HG03354 (cell line): ENCODE measurements around the gene CEBPA.

ENCODE experiments used
- ATAC-seq: cut with Tn5 transposase; IDR thresholded peaks from one replicate; pipeline ENCODE4 v1.9.1; 2021; ENCODE audit warnings: mild to moderate bottlenecking; ENCODE audit not compliant: unreplicated experiment, poor library complexity, severe bottlenecking

CEBPA gene

DNA sequence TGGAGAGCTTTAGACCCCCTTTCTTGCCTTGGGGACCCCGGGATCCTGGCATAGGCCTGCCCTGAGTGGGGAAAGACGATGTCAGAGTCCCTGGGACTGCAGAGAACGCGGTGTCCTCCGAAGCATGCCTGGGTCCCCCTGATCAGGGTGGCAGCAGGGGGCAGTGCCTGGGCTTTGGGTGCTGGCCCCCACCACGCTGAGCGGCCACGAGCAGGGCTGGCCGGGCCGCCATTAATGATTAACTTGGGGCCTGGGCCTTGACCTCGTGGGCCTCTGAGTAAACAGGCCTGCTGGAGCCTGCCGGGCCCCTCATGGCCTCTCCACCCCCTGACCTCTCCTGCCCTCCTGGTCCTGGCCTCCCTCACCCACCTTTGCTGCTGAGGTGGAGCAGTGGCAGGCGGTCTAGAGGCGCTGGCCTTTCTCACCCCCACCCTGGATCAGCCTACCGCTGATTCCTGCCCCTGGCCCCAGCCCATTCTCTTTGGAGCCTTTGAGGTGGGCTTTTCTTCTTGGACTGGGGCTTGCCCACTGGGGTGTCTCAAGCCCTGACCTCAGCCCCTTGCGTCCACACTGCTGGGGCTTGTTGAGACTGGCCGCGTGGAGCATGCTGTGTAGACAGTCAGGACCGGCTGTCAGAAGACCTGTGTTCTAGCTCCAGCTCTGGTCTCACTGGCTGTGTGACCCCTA lies 26.3 kb downstream of the CEBPA start:
- no peak for ATAC-seq

DNA sequence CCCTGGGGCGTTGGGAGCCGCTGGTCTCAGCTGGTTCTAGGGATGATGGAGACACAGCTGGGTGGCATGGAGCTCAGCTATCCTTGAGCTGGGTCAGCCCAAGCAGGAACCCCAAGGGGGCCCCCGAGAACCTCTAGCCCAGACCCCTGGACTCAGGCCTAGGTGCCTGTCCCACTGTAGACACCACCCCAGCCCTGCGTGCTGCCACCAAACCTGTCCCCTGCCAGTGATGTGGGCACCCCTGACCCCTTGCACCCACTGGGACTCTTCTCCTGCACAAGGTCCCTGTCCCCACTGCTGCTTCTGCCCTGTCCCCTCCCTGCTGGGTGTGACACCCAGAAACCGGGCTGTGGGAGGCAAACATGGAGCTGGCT lies 26.8 kb downstream of the CEBPA start:
- no peak for ATAC-seq

DNA sequence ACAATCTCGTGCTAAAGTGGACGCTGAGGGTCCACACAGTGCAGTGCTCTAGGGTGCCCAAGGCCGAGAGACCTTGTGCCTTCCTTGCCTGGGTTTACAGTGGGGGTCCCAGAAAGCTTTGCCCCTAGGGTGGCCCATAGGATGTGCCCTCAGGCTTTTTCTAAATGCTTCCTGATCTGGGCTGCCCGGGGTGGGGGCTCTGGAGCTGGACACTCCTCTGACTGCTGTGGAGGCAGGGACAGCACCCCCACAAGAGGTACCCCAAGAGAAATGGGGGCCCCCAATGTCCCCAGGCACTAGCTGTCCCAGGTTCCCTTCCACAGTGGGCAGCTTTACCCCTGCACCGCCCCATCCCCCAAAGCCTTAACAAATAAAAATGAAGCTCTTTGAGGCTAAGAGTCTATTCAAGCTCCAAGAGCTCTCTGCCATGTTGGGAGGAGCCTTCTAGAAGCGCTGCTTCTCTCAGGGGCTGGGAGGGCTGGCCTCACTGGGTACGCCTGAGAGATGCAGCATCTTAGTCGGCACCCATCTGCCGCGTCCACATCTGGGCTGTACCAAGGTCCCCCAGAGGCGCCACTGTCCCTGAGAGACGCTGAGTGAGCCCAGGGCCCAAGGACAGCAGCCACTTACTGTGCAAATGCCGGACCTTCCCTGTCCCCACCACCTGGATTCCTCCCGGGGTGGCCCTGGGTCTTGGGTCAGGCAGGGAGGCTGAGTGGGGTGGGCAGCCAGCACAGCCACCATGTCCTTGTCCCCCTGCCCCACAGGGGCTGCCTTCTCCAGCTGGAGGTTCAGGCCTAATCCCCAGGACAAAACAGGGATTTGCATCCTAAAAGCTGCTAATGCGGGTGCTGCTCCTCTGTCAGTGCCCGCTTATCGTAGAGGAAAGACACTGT lies 27.4 kb downstream of the CEBPA start:
- no peak for ATAC-seq

DNA sequence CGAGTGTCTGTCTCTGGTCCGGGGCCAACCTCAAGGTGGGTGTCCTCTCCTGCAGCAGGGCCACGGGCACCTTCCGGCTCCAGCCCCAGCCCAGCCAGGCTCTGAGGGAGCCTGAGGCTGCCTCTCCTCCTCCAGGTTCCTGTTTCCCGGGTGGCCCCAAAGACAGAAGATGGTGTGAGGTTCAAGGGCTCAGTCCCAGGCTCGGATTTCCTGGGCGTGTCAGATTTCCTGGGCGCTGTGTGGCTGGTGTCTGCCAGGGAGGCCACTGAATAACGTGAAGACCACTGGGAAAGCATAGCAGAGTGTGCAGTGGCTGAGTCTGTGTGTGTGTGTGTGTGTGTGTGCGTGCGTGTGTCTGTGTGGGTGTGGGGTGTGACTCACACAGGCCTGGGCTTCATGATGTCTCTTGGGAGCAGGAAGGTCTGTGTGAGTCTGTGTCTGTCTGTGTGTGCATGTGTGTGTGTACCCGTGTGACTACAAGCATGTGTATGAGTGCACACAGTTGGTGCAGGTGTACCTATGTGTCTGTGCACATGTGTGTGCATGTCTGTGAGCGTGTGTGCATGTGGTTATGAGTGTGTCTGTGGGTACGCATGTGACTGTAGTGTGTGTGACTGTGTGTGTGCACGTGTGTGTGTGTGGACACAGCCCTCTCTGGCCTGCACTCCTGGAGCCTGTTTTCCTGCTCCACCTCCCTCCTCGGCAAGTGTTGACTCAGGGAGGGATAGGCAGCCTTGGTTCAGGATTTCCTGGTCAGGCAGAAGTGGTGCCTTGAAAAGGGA lies 28.3 kb downstream of the CEBPA start:
- no peak for ATAC-seq

DNA sequence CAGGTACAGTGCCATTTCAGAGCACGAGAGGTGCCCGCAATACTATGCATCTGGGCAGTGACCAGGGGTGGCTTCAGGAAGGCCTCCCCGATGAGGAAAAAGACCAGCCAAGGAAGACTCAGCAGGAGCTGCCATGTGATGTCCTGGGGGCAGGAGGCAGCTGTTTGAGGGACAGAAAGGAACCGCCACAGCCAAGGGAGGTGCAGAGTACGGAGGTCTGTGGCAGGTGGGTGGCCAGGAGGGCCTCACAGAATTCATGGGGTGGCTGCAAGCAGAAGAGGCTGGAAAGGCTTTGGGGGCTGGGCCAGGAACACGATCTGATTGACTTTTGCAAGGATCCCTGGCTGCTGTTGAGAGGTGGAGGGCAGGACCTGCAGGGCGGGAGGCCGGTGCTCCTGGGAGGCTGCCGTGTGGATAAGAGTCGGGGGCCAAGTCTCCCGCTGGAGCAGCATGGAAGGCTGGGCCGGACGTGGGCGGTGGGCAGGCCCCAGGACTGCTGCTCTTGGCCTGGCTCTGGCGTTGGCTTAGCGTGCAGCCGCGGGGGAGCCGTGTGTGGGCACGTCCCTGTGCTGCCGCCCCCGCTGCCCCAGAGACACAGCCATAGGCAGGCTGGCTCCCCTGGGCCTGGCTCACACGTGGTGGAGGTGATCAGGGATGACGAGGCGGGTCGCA lies 29.1 kb downstream of the CEBPA start:
- ATAC-seq, result no peak

DNA sequence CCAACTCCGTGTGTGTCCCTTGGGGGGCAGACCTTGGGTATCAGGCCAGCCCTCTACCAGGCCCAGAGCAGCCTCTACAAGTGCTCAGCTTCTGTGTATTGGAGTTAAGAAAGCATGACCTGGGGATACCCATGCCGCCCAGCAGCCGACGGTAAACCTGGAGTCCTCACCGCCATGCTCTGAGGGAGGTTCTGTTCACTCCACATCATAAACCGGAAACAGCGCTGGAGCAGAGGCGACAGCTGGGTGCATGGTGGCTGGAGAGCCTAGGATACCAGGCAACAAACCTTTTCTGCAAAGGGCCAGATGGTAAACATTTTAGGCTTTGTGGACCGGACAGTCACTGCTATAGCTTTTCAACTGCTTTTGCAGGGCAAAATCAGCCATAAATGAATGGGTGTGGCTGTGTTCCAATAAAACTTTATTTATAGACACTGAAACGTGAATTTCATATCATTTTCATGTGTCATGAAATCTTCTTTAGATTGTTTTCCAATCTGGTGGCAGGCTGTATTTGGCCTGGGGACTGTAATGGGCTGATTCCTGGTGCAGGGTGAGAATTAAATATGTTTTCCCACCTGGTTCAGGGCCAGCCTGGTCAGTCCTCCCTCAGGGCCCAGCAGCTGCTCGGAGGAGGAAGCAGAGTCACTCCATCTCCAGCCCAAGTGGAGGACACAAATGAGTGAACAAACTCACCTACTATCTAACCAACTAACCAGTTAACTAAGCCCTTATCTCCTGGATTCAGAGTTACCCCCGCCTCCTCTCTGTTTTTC lies 30.9 kb downstream of the CEBPA start:
- ATAC-seq, result no peak

DNA sequence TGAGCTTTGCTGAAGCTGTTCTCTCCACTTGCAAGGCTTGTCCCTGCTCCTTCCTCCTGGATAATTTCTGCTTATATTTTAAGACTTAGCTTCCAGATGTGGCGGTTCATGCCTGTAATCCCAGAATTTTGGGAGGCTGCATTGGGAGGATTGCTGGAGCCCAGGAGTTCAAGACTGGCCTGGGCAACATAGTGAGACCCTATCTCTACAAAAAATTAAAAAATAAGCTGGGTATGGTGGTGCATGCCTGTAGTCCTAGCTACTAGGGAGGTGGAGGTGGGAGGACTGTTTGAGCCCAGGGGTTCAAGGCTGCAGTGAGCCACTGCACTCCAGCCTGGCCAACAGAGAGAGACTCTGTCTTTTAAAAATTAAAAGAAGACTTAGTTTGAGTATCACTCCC lies 31.6 kb downstream of the CEBPA start:
- ATAC-seq, result no peak

DNA sequence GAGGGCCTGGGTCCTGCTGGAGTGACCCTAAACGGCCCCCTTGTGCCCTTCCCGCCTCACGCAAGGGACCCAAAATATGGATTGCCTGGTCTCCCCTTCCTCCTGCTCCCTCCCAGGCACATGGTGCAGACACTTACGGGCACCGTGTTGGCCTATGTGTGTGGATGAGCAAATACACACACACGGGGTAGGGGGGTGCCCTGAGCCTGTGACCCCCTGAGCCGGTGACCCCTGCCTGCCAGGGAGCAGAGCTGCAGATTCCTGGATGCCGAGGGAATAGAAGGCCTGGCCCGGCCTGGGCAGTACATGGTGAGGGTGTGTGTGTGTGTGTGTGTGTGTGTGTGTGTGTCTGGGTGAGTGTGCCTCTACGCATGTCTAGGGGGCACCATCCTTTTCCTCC lies 33.3 kb downstream of the CEBPA start:
- ATAC-seq, result no peak

DNA sequence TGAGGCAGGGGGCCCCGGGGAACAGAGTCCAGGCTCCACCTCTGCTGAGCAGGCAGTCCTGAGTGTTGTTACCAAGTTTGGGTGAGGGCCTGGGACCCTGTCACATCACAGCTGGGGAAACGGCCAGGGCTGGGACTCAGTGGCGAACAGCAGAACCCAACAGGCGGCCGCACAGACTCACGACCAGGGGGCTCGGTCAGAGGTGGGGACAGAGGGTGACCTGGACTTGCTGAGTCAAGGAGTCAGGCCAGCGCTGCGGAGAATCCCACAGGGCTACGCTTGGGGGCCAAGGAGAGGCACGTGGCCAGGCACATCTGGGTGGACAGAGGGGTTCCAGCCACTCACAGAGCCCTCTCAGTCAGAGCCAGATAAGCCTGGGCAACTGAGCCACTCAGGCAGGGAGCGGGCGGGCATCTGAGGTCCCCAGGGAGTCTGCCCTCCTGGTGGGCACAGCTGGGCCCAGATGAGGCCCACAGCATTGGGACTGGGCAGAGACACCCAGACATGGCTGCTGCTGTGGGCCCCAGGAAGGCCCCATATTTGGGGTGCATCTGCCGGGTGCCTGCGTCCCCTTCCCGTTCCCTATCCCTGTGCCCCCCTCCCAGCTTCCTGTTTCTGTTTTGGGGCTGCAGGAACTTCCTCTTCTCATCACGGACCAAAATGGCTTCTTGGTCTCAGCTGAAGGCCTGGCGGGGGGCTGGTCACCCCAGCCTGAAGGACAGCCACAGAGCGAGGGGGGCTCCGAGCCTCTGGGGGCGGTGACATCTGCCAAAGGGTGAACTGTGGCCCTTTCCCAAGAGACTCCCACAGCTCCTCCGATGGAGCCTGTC lies 34.0 kb downstream of the CEBPA start:
- no peak for ATAC-seq

DNA sequence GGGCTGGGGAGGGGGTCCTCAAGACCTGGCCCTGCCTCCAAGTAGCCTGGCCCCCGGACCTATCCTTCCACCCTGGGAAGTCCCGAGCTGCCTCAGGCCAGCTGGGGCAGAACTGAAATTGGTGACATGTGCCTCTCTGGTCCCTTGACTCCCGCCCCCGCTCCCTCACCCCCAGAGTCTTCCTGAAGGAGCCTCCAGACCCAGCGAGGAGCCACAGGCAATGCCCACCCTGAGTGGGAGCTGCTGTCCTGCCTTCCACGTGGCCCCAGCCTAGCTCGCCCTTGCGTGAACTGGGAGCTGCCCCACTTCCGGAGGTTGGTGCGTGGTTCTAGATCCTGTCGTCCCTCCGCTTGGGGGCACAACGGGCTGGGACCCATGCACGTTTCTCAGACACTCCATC lies 34.6 kb downstream of the CEBPA start:
- no peak for ATAC-seq

DNA sequence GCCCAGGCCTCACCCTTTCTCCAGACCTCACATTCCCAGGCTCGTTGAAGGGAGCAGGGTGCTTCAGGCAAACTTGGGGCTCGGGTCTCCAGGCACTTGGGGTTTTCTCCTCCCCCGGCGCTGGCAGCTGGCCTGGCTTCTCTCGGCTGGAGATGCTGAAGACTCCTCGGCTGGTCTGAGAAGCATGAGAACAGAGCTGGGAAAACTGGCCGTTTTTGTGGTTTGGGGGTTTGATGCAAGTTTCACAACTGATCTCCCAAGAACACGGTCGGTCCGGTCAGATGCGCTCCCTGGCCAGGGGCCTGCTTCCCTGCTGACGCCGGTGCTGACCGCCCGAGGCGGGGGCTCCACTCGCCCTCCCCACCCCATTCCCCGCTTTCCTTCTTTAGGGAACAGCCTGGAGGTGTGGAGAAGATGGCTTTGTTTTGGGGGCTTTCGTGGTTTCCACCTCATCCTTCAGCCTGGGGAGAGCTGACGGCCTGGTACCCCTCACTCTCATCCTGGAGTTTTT lies 35.3 kb downstream of the CEBPA start:
- no peak for ATAC-seq

DNA sequence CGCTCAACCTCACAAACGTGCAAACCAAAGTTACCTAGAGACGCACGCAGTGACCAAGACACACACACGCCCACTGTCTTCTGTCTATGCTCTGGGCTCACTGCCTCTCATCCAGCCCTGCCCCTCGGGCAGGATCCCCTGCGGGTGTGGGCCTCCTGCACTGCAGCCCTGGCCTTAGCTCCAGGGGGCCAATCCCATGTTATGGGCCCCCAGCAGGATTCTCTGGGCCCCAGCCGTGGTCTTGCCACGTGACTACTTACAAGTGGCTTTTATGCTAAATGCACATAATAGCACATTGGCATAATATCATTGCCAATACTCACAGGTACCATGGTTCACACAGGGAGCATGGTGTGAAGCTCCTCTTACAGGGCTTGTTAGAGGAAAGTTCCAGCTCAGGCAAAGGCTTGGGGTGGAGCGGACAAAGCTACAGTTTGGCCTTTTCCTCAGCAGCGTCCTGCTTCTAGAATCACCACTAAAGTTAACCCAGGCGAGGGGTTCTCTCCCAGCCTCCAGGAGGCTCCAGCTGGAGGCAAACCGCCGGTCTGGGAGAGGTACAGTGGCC lies 37.4 kb downstream of the CEBPA start:
- ATAC-seq, result no peak

DNA sequence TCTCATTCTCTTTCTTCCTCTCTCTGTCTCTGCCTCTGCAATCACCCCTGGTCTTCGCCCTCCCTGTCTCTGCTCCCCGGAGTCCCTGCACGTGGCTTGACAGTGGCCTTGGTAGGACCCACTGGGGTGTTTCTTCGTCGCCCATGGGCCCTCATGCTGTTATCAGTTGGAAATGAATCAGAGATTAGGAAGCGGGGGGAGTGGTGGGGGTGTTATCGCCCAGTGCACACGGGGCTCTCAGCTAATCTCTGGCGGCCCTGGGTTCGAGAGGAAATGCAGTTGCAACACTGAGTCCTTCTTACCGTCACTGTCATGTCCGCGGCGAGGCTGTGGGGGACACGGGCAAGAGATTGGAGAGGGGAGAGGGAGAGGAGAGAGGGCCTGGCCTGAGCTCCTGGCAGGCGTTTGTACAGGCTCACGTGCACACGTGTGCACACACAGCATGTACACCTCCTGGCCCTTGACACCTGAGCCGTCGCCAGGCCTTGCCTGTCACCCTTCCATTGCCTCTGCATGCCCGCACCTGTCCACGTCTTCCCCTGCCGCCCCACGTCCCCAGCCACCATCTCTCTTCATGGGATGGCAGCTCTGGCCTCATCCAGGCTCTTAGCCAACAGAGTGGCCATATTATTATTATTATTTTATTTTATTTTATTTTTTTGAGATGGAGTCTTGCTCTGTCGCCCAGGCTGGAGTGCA lies 38.9 kb downstream of the CEBPA start:
- no peak for ATAC-seq

DNA sequence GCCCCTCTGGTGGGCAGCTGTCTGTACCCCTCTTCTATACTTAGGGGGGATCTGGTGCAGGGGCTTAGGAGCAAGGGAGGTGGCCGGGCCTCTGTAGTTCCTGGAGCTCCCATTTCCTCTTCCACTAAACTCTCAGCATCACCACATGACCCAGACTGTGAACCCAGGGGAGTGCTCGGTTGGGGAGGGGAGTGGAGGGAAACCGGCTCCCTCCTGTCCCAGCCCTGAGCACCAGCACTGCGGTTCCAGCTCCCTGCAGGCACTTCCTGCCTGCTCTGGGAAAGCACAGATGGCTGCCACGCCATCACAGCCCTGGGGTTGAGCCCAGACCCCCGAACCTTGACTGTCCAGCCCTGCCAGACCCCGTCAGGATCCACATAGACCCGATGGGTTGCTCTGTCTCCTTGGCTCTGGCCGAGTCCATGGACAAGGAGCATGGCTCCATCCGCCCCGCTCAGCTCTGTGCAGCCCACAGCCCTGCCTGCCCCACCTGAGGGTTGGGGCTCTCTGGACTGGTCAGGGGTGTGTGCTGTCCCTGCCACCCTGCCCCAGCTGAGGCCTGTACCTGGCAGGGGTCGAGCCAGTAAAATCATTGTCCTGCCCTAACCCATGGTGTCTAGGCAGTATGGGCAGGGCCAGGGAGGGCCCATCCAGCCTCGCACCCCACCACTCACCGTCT lies 40.7 kb downstream of the CEBPA start:
- no peak for ATAC-seq

DNA sequence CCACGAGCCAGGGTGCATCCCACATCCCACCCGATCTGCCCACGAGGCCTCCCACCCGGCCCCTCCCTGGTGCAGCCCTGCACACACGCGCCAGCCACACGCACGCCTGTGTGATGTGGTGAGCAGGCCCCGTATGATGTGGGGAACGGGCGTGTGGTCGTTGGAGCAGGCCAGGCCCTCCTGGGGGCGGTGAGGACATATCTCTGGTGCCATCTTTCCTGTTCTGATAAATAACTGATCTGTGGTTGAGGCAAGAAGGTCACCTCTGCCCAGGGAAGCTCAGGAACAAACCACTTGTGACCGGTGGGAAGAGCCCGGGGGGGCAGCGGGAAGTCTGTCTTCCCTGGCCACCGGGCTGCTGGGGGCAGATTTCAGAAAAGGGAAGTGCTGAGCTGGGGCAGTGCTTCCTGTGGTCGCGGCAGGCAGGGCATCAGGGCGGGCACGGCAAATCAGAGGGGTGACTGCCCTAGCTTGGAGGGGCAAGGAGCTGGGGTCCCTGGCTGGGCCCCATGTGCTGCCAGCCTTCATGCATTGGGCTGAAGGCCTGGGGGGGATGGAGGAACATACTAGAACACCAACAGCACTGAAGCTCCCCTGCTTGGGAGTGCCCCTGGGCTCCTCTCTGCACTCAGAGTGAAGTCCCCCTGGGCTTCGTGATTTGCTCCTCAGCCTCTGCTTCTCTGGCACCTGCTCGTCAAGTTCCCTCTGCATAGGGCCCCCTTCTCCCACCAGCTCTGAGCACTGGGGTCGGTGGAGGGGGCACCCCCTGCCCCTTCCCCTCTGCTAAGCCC lies 41.5 kb downstream of the CEBPA start:
- ATAC-seq, result no peak

DNA sequence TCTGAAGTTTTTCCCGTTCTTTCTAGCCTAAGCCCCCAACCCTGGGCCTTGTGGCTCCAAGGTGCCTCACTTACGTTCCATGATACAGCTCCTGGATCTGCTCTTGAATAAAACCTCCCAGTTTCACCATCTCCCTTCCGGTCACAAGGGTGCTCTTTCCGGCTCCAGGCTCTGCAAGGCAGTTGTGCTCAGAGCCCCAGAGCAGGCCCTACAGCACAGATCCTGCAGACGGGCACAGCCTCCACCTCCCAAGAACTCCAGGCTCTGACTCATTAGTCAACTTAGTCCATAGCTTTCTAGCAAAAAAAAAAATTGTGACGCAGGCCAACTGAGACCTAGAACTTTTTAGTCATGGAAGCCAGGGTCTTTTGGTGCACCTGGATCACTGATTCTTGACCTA lies 42.8 kb downstream of the CEBPA start:
- ATAC-seq, result no peak
